HepG2 (cell line): ENCODE data around the gene CFAP61. TPM values are rescaled to one million over a fixed set of nuclear protein-coding genes. Genes with fewer than 3 reads are reported as not detected.

ENCODE experiments used
- GABPB1 ChIP-seq: IDR thresholded peaks from 2 replicates; pipeline ENCODE4 v1.6.1; 2016; ENCODE audit warnings: mild to moderate bottlenecking, missing genetic modification reagents, moderate library complexity, missing compliant biosample characterization
- LCORL ChIP-seq, 2 experiments: fragments of 450-650 bp in 1 of 2; sonication (generic) in 1 of 2; formaldehyde crosslinking in 1 of 2; IDR thresholded peaks; 2 replicates each; pipeline versions ENCODE4 v1.5.0 to v1.6.1; 2017 to 2020; ENCODE audit warnings: antibody characterized with exemption in 1 of 2, missing genetic modification reagents in 1 of 2
- NFKB2 ChIP-seq: sonication (generic); formaldehyde crosslinking; IDR thresholded peaks from 2 replicates; pipeline ENCODE4 v1.4.0; 2020; ENCODE audit warnings: missing genetic modification reagents, borderline replicate concordance
- NFYC ChIP-seq: IDR thresholded peaks from 2 replicates; pipeline ENCODE4 v1.6.1; 2016; ENCODE audit warnings: missing genetic modification reagents, missing compliant biosample characterization
- ZBTB20 ChIP-seq: sonication (generic); formaldehyde crosslinking; IDR thresholded peaks from 2 replicates; pipeline ENCODE4 v1.8.1; 2023; ENCODE audit warnings: missing genetic modification reagents, low read depth, mild to moderate bottlenecking, borderline replicate concordance
- ZFP82 ChIP-seq: sonication (generic); formaldehyde crosslinking; IDR thresholded peaks from 2 replicates; pipeline ENCODE4 v1.5.1; 2020; ENCODE audit warnings: mild to moderate bottlenecking, missing genetic modification reagents, borderline replicate concordance
- ZNF616 ChIP-seq: sonication (generic); formaldehyde crosslinking; IDR thresholded peaks from 2 replicates; pipeline ENCODE4 v1.5.0; 2020; ENCODE audit warnings: low read depth, mild to moderate bottlenecking, missing genetic modification reagents
- ZNF883 ChIP-seq: sonication (generic); formaldehyde crosslinking; IDR thresholded peaks from 2 replicates; pipeline ENCODE4 v1.5.1; 2020; ENCODE audit warnings: mild to moderate bottlenecking, missing genetic modification reagents; ENCODE audit errors: not compliant biosample characterization
- polyA plus RNA-seq, 8 experiments: library from polyadenylated mRNA; depleted of rRNA in 3 of 8; stranded (reverse) in 7 of 8; unstranded in 1 of 8; fragments of >200 nt; fragmentation: Illumina TruSeq in 4 of 8; extraction: Trizol in 4 of 8; gene quantifications; 2 replicates each; pipeline versions ENCODE4 v1.2.1 to v1.2.3, GENCODE V29; 2011 to 2016; ENCODE audit warnings: low read depth in 4 of 8, missing spikeins in 1 of 8, mixed read lengths in 1 of 8; ENCODE audit not compliant: insufficient read depth in 1 of 8
- total RNA-seq, 5 experiments: library from RNA; depleted of rRNA; stranded (reverse); fragments of >200 nt; fragmentation: Illumina TruSeq; extraction: Trizol; gene quantifications; 2 replicates each; pipeline ENCODE4 v1.2.3, GENCODE V29; 2016; ENCODE audit warnings: low read depth in 1 of 5
- TF ChIP-seq, protein P1 (sequence below): IDR thresholded peaks from 2 replicates; pipeline ENCODE4 v1.6.1; 2016; ENCODE audit warnings: missing compliant biosample characterization, missing genetic modification reagents, borderline replicate concordance
- TF ChIP-seq, protein P2 (sequence below): sonication (generic); formaldehyde crosslinking; conservative IDR thresholded peaks from 2 replicates; pipeline ENCODE4 v1.8.0; 2022; ENCODE audit warnings: mild to moderate bottlenecking, moderate library complexity, missing genetic modification reagents
- TF ChIP-seq, protein P3 (sequence below): sonication (generic); formaldehyde crosslinking; IDR thresholded peaks from 2 replicates; pipeline ENCODE4 v1.4.0; 2020; ENCODE audit warnings: mild to moderate bottlenecking, low read depth, missing genetic modification reagents
- TF ChIP-seq, protein P4 (sequence below): sonication (generic); formaldehyde crosslinking; IDR thresholded peaks from 2 replicates; pipeline ENCODE4 v1.4.0; 2020; ENCODE audit warnings: mild to moderate bottlenecking, missing genetic modification reagents
- TF ChIP-seq, protein P5 (sequence below), 2 experiments: sonication (generic) in 1 of 2; formaldehyde crosslinking in 1 of 2; IDR thresholded peaks; 2 replicates each; pipeline versions ENCODE4 v1.4.0 to v1.6.1; 2018 to 2020; ENCODE audit warnings: missing genetic modification reagents in 2 of 2, borderline replicate concordance in 1 of 2, low read depth in 1 of 2, mild to moderate bottlenecking in 1 of 2, missing biosample characterization in 1 of 2
- TF ChIP-seq, protein P6 (sequence below): sonication (generic); formaldehyde crosslinking; conservative IDR thresholded peaks from 2 replicates; pipeline ENCODE4 v1.4.0; 2020; ENCODE audit warnings: mild to moderate bottlenecking, missing genetic modification reagents, moderate library complexity

The CFAP61 gene
- total and polyA plus RNA-seq, 2 of the 13 experiments (the other 11 are each of a cell fraction or from before 2014, with no cell fraction given): 0.27 TPM; not detected in 1

DNA sequence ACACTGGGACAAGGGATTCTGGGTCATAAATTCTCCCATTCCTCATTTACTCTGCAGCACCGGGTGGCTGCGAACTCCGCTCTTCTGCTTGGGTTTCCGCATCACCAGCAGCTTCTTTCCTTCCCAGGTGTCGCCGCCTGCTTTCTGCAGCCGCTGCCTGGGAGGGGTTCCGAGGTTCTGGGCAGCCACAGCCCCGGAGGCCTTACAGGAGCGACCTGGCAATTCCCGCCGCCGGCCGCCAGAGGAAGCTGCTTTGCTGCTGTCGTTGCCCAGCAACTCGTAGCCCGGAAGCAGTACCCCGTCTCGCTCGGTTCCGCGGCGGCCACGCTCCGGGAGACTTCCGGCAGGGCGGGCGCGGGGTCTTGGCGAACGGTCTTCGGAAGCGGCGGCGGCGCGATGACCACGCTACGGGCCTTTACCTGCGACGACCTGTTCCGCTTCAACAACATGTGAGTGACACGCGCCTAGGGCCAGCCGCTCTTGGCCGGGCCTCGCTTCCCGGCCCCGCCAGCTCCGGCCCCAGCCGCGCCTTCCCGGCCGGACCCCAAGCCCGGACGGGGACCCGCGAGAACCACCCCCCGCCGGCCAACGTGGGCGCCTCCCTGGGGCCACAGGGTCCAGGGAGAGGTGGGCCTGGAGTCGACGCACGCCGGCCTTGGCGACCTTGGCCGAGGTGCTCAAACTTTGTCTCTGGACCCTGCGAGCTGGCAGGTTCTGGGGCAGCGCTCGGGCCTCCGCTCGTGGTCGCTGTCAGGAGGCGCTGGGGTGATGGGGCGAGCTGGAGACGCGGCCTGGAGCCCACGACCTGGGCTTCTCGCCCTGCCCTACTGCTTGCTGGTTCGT, 35.1 kb upstream of the CFAP61 start, which contains the start of gene NAA20 (continued):
- TF ChIP-seq, protein P1, sequence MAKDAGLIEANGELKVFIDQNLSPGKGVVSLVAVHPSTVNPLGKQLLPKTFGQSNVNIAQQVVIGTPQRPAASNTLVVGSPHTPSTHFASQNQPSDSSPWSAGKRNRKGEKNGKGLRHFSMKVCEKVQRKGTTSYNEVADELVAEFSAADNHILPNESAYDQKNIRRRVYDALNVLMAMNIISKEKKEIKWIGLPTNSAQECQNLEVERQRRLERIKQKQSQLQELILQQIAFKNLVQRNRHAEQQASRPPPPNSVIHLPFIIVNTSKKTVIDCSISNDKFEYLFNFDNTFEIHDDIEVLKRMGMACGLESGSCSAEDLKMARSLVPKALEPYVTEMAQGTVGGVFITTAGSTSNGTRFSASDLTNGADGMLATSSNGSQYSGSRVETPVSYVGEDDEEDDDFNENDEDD (CRISPR knock-in tag): peak; percentile 92; the same call in 1 of the 2 replicates
- peak; percentile 94 for TF ChIP-seq ZBTB20 (CRISPR knock-in tag)
- TF ChIP-seq, protein P2, sequence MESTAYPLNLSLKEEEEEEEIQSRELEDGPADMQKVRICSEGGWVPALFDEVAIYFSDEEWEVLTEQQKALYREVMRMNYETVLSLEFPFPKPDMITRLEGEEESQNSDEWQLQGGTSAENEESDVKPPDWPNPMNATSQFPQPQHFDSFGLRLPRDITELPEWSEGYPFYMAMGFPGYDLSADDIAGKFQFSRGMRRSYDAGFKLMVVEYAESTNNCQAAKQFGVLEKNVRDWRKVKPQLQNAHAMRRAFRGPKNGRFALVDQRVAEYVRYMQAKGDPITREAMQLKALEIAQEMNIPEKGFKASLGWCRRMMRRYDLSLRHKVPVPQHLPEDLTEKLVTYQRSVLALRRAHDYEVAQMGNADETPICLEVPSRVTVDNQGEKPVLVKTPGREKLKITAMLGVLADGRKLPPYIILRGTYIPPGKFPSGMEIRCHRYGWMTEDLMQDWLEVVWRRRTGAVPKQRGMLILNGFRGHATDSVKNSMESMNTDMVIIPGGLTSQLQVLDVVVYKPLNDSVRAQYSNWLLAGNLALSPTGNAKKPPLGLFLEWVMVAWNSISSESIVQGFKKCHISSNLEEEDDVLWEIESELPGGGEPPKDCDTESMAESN: peak; percentile 99
- TF ChIP-seq, protein P3, sequence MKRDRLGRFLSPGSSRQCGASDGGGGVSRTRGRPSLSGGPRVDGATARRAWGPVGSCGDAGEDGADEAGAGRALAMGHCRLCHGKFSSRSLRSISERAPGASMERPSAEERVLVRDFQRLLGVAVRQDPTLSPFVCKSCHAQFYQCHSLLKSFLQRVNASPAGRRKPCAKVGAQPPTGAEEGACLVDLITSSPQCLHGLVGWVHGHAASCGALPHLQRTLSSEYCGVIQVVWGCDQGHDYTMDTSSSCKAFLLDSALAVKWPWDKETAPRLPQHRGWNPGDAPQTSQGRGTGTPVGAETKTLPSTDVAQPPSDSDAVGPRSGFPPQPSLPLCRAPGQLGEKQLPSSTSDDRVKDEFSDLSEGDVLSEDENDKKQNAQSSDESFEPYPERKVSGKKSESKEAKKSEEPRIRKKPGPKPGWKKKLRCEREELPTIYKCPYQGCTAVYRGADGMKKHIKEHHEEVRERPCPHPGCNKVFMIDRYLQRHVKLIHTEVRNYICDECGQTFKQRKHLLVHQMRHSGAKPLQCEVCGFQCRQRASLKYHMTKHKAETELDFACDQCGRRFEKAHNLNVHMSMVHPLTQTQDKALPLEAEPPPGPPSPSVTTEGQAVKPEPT (CRISPR knock-in tag): peak; percentile 90
- no peak for TF ChIP-seq LCORL (IDR thresholded peaks at IDR 0.05)
- peak; percentile 51 for TF ChIP-seq LCORL (CRISPR knock-in tag; IDR thresholded peaks at IDR 0.05)
- TF ChIP-seq, protein P4, sequence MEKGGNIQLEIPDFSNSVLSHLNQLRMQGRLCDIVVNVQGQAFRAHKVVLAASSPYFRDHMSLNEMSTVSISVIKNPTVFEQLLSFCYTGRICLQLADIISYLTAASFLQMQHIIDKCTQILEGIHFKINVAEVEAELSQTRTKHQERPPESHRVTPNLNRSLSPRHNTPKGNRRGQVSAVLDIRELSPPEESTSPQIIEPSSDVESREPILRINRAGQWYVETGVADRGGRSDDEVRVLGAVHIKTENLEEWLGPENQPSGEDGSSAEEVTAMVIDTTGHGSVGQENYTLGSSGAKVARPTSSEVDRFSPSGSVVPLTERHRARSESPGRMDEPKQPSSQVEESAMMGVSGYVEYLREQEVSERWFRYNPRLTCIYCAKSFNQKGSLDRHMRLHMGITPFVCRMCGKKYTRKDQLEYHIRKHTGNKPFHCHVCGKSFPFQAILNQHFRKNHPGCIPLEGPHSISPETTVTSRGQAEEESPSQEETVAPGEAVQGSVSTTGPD: peak; percentile 55; the same call in 1 of the 2 replicates
- TF ChIP-seq, protein P5, sequence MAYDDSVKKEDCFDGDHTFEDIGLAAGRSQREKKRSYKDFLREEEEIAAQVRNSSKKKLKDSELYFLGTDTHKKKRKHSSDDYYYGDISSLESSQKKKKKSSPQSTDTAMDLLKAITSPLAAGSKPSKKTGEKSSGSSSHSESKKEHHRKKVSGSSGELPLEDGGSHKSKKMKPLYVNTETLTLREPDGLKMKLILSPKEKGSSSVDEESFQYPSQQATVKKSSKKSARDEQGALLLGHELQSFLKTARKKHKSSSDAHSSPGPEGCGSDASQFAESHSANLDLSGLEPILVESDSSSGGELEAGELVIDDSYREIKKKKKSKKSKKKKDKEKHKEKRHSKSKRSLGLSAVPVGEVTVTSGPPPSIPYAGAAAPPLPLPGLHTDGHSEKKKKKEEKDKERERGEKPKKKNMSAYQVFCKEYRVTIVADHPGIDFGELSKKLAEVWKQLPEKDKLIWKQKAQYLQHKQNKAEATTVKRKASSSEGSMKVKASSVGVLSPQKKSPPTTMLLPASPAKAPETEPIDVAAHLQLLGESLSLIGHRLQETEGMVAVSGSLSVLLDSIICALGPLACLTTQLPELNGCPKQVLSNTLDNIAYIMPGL (CRISPR knock-in tag; IDR thresholded peaks at IDR 0.05; ENCODE audit: borderline replicate concordance in 1 of 2, low read depth in 1 of 2): peak; percentile 98 to 99
- peak; percentile 99 for TF ChIP-seq GABPB1
- peak; percentile 44 for TF ChIP-seq NFYC (CRISPR knock-in tag)
- peak; percentile 99 for TF ChIP-seq ZNF883
- TF ChIP-seq, protein P6, sequence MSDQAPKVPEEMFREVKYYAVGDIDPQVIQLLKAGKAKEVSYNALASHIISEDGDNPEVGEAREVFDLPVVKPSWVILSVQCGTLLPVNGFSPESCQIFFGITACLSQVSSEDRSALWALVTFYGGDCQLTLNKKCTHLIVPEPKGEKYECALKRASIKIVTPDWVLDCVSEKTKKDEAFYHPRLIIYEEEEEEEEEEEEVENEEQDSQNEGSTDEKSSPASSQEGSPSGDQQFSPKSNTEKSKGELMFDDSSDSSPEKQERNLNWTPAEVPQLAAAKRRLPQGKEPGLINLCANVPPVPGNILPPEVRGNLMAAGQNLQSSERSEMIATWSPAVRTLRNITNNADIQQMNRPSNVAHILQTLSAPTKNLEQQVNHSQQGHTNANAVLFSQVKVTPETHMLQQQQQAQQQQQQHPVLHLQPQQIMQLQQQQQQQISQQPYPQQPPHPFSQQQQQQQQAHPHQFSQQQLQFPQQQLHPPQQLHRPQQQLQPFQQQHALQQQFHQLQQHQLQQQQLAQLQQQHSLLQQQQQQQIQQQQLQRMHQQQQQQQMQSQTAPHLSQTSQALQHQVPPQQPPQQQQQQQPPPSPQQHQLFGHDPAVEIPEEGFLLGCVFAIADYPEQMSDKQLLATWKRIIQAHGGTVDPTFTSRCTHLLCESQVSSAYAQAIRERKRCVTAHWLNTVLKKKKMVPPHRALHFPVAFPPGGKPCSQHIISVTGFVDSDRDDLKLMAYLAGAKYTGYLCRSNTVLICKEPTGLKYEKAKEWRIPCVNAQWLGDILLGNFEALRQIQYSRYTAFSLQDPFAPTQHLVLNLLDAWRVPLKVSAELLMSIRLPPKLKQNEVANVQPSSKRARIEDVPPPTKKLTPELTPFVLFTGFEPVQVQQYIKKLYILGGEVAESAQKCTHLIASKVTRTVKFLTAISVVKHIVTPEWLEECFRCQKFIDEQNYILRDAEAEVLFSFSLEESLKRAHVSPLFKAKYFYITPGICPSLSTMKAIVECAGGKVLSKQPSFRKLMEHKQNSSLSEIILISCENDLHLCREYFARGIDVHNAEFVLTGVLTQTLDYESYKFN (CRISPR knock-in tag): peak; percentile 80
- TF ChIP-seq ZFP82 (CRISPR knock-in tag): no peak; the same call in none of the 2 replicates
- 0 out of 2 replicates have a peak, but pooled peaks have one; percentile 78 for TF ChIP-seq ZNF616
- peak; percentile 94 for TF ChIP-seq NFKB2 (CRISPR knock-in tag)
